Activated CD8-positive, alpha-beta memory T cell treated with anti-CD3 and anti-CD28 coated beads, Interleukin-2, amount 50 U/mL, for 24 hours (primary cell): ENCODE data around the gene SLC13A3.

ENCODE experiments used
- DNase-seq: peaks from one replicate; pipeline ENCODE4 v3.0.0-alpha.2; 2020; ENCODE audit errors: extremely low read depth

The SLC13A3 gene

GRCh38 chr20:46652699-46653098 lies 1.4 kb upstream of the SLC13A3 start:
- no peak for DNase-seq

GRCh38 chr20:46650575-46651090 lies 626 bp downstream of the SLC13A3 start:
- DNase-seq = no peak

- DNase-seq = no peak
Observed at GRCh38 chr20:46649965-46650542, 1.2 kb downstream of the SLC13A3 start.

GRCh38 chr20:46649650-46649949 lies 1.7 kb downstream of the SLC13A3 start:
- DNase-seq = no peak

GRCh38 chr20:46648903-46649649 lies 2.2 kb downstream of the SLC13A3 start:
- no peak for DNase-seq

DNA sequence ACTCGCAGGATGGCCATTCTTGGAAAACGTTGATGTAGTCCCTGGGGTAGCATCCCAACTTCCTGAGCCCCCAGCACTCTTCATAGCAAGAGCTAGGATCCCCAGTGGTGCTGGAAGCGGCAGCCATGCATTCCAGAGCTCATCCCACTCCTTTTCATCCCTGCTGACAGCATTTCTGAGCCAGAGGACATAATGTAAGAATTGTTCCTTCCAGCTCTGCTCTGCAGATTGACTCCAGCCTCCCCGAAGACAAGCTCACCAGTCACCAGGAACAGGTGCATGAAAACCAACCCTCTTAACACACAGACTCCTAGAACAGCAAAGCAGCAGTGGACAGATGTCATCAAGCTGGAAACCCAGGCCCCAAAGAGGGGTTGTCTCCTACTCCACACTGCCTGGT lies 3.8 kb downstream of the SLC13A3 start:
- DNase-seq = no peak

- no peak for DNase-seq
Observed at GRCh38 chr20:46646659-46647380, 4.4 kb downstream of the SLC13A3 start.

GRCh38 chr20:46646122-46646521 lies 5.1 kb downstream of the SLC13A3 start:
- no peak for DNase-seq

GRCh38 chr20:46644733-46645132 lies 6.5 kb downstream of the SLC13A3 start:
- no peak for DNase-seq

- DNase-seq = no peak
Observed at GRCh38 chr20:46644160-46644559, 7.1 kb downstream of the SLC13A3 start.

DNA sequence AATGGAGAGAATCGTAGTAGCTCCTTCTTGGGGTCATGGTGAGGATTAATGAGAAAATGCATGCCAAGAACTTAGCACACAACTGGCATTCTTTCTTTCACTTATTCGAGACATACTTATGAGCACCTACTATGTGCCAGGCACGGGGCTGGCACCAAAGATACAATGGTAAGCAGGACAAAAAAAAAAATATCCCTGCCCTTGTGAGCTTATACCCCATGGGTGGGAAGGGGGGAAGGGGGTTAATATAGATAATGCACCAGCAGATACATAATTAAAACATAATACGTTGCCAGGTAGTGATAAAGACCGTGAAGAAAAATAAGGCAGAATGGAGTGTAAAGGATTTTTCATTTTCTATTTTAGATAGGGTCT lies 8.3 kb downstream of the SLC13A3 start:
- DNase-seq = no peak

DNA sequence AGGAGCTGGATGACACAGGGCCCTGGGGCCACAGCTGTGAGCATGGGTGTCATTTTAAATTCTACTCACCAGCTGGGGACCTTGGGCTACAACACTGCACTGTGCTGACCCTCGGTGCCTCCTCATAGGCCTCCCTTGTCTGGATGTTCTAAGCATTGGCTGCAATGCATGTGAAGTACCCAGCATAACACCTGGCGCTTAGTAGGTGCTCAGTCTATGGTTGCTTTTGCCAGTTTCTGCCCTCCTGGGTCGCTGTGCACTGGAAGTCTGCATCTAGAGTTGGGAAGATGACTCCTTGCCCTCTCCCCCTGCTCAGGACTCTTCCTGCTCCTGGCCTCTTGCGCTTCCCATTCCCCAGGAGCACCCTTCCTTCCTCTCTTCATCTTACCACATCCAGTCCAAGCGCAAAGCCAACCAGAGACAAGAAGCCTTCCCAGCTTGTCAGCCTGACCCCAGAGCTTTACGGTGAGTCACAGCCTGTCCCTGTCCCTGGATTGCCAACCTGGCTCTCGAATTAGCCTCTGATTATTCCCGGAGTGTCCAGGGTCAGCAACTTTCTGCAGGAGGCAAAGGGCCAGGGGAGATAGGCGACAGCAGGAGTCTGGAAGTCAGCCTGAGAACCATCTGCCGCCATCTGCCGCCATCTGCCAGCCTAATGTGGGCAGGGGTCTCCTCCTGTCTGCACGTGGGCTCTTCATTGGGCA lies 8.8 kb downstream of the SLC13A3 start:
- no peak for DNase-seq

GRCh38 chr20:46641424-46641823 lies 9.8 kb downstream of the SLC13A3 start:
- no peak for DNase-seq

GRCh38 chr20:46640536-46641311 lies 10.5 kb downstream of the SLC13A3 start:
- no peak for DNase-seq

DNA sequence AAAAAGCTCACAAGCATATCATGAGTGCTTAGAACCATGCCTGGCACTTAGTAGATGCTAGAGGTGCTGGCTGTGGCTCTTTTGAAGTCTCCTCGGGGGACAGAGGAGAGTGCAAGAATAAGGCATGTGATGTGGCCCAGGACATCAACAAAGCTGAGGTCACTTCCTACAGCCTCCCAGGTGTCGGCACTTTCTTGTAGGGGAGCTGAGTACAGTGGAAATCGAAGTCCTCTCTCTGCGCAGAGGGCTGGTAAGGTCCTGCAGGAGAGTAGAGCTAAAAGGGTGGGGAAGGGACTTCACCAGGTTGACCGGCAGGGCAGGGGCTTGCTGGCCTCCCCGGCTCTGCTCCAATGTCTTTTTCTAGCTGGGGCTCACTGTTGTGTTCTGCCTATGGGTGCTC lies 11.2 kb downstream of the SLC13A3 start:
- DNase-seq = no peak

DNA sequence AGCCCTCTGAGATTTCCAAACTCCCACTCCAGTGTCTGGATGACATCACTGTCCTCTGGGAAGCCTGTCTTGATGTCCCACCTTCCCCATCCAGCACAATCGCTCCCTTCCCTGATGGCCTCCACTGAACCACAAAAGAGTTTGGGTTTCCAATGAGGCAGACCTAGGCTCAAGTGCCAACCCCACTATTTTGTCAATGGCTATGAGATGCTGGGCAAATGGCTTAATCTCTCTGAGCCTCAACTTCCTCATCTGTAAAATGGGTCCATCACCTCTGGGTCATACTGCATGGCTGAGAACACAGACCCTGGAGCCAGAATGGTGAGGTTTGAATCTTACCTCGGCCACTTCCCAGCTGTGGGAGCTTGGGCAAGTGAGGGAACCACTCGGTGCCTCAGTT lies 11.7 kb downstream of the SLC13A3 start:
- no peak for DNase-seq

- DNase-seq = no peak
Observed at GRCh38 chr20:46638898-46639274, 12.4 kb downstream of the SLC13A3 start.

GRCh38 chr20:46638134-46638897 lies 12.9 kb downstream of the SLC13A3 start:
- no peak for DNase-seq

- no peak for DNase-seq
Observed at GRCh38 chr20:46637427-46638133, 13.7 kb downstream of the SLC13A3 start.

GRCh38 chr20:46637020-46637419 lies 14.2 kb downstream of the SLC13A3 start:
- DNase-seq = no peak
